GM23248 (cell line): Measurements from ENCODE around the gene MPC1. TPM values are rescaled to one million over a fixed set of nuclear protein-coding genes. Genes with fewer than 3 reads are reported as not detected.

Source experiments
- DNase-seq: peaks from one replicate; pipeline ENCODE4 v3.0.0-alpha.2; 2015
- H2AFZ ChIP-seq: fragments of 200-600 bp; sonication (generic); 2 replicates; pipeline ENCODE4 v1.6.1; 2016; ENCODE audit warnings: antibody characterized with exemption
- H3F3A ChIP-seq: fragments of 200-600 bp; sonication (generic); 2 replicates; pipeline ENCODE4 v1.6.1; 2016; ENCODE audit warnings: mild to moderate bottlenecking, antibody characterized with exemption, mixed run types; ENCODE audit not compliant: insufficient read depth
- H3K27ac ChIP-seq: fragments of 200-600 bp; sonication (generic); 2 replicates; pipeline ENCODE4 v1.5.1; 2016; ENCODE audit warnings: mild to moderate bottlenecking
- H3K27me3 ChIP-seq: fragments of 200-600 bp; sonication (generic); replicated peaks from 2 replicates; pipeline ENCODE4 v1.6.1; 2016; ENCODE audit warnings: mild to moderate bottlenecking; ENCODE audit not compliant: insufficient read depth
- H3K36me3 ChIP-seq: fragments of 200-600 bp; sonication (generic); 2 replicates; pipeline ENCODE4 v1.6.1; 2016; ENCODE audit warnings: low read depth, mild to moderate bottlenecking
- H3K4me1 ChIP-seq: fragments of 200-600 bp; sonication (generic); 2 replicates; pipeline ENCODE4 v1.6.1; 2016; ENCODE audit warnings: mild to moderate bottlenecking; ENCODE audit not compliant: insufficient read depth
- H3K4me2 ChIP-seq: fragments of 200-600 bp; sonication (generic); one replicate; pipeline ENCODE4 v1.6.1; 2016; ENCODE audit warnings: mild to moderate bottlenecking; ENCODE audit not compliant: unreplicated experiment
- H3K4me3 ChIP-seq: fragments of 200-600 bp; sonication (generic); 2 replicates; pipeline ENCODE4 v1.5.1; 2016; ENCODE audit warnings: mild to moderate bottlenecking
- H3K79me2 ChIP-seq: fragments of 200-600 bp; sonication (generic); 2 replicates; pipeline ENCODE4 v1.6.1; 2016; ENCODE audit warnings: mild to moderate bottlenecking; ENCODE audit not compliant: insufficient read depth
- H3K9ac ChIP-seq: fragments of 200-600 bp; sonication (generic); 2 replicates; pipeline ENCODE4 v1.6.1; 2016; ENCODE audit warnings: mild to moderate bottlenecking
- H3K9me2 ChIP-seq: fragments of 200-600 bp; sonication (generic); 2 replicates; pipeline ENCODE4 v1.6.1; 2016; ENCODE audit warnings: mixed run types, mild to moderate bottlenecking, moderate library complexity; ENCODE audit not compliant: insufficient read depth
- H3K9me3 ChIP-seq: fragments of 200-600 bp; sonication (generic); one replicate; pipeline ENCODE4 v1.6.1; 2017; ENCODE audit warnings: low read depth
- H4K20me1 ChIP-seq: fragments of 200-600 bp; sonication (generic); 2 replicates; pipeline ENCODE4 v1.6.0; 2016; ENCODE audit not compliant: insufficient read depth
- EZH2 ChIP-seq: fragments of 200-600 bp; sonication (generic); IDR thresholded peaks from 2 replicates; pipeline ENCODE4 v1.6.1; 2018; ENCODE audit warnings: antibody characterized with exemption, mild to moderate bottlenecking; ENCODE audit not compliant: insufficient read depth, poor library complexity, severe bottlenecking
- EZH2phosphoT487 ChIP-seq: fragments of 200-600 bp; sonication (generic); IDR thresholded peaks from 2 replicates; pipeline ENCODE4 v1.6.1; 2018; ENCODE audit warnings: antibody characterized with exemption, moderate library complexity, mild to moderate bottlenecking, low read depth; ENCODE audit not compliant: insufficient read depth
- WGBS, 2 experiments: methylation state at CpG; one replicate each; pipeline ENCODE4 v1.1.6; 2015 to 2017; ENCODE audit warnings: low lambda C conversion rate in 2 of 2, low coverage in 1 of 2; ENCODE audit errors: missing lambda C conversion rate in 2 of 2; 5-methylcytosine and 5-hydroxymethylcytosine counted together
- in situ Hi-C: fragments of 300-500 bp; cut with MboI; formaldehyde crosslinking; loops from 2 replicates; pipeline ENCODE4 v1.15.0; 2020
- polyA plus RNA-seq: library from polyadenylated mRNA; unstranded; fragments of >200 nt; fragmentation: Nextera tagmentation; extraction: Ambion mirVana; gene quantifications from 2 replicates; pipeline ENCODE4 v1.2.1, GENCODE V29; 2016
- total RNA-seq: library from RNA; depleted of rRNA; stranded (reverse); fragments of >200 nt; shearing (Covaris generic); gene quantifications from 2 replicates; pipeline ENCODE4 v1.2.3, GENCODE V29; 2014

MPC1 gene
- total and polyA plus RNA-seq, 2 experiments from 2014 or later: 41.9 to 76.2 TPM

- Histone ChIP-seq H4K20me1 (no peaks in the 10 kb centered on the region), H3K36me3 (no peaks in the 10 kb centered on the region), H2AFZ (no peak overlapping the region), H3K4me1 (peaks cover 15% of the 10 kb centered on the region), H3K9me3 (no peaks in the 10 kb centered on the region), H3K27me3 (no peaks in the 10 kb centered on the region), H3K27ac (no peak overlapping the region), H3K4me3 (no peak overlapping the region), H3K9me2 (no peaks in the 10 kb centered on the region), H3F3A (peaks cover 14% of the 10 kb centered on the region), H3K9ac (no peak overlapping the region), H3K79me2 (no peaks in the 10 kb centered on the region), H3K4me2 (no peak overlapping the region)
- DNase-seq: no peak
- WGBS, 2 experiments: 71 to 75% methylated on average over 3 of the region's 3 CpGs
- TF ChIP-seq EZH2 (no peak), EZH2phosphoT487 (no peak)
- in situ Hi-C loops: no loop called here
These were observed 21.7 kb downstream of the MPC1 start for GRCh38 chr6:166361077-166361429.

GRCh38 chr6:166360243-166361076 lies 22.3 kb downstream of the MPC1 start:
- 0 out of 2 replicates have a peak, but pooled peaks cover under 1% of the 10 kb centered on the region for H3K27me3 ChIP-seq
- no peak overlapping the region for H3K9ac ChIP-seq
- no peak overlapping the region for H3K4me3 ChIP-seq
- H2AFZ ChIP-seq: no peak overlapping the region
- no peak for TF ChIP-seq EZH2
- no peak for TF ChIP-seq EZH2phosphoT487
- no peak overlapping the region for H3K4me2 ChIP-seq
- 77 to 79% methylated on average over 8 of the region's 8 CpGs for WGBS, 2 experiments
- no peak overlapping the region for H3K27ac ChIP-seq
- no peaks in the 10 kb centered on the region for H3K79me2 ChIP-seq
- no peaks in the 10 kb centered on the region for H3K9me2 ChIP-seq
- H3K36me3 ChIP-seq: no peaks in the 10 kb centered on the region
- H3K4me1 ChIP-seq: peaks cover 9% of the 10 kb centered on the region
- H4K20me1 ChIP-seq: no peaks in the 10 kb centered on the region
- DNase-seq: peak; percentile 29
- no peaks in the 10 kb centered on the region for H3K9me3 ChIP-seq
- H3F3A ChIP-seq: peaks cover 8% of the 10 kb centered on the region
- in situ Hi-C loops: no loop called here

GRCh38 chr6:166355552-166355951 lies 27.2 kb downstream of the MPC1 start:
- no peak overlapping the region for H3K4me2 ChIP-seq
- in situ Hi-C loops: no loop called here
- H3F3A ChIP-seq: no peaks in the 10 kb centered on the region

GRCh38 chr6:166354965-166355364 lies 27.8 kb downstream of the MPC1 start:
- no peak for DNase-seq
- Histone ChIP-seq H2AFZ (no peak overlapping the region), H3K4me3 (no peak overlapping the region), H3K9ac (no peak overlapping the region), H3K4me2 (no peak overlapping the region), H3K4me1 (no peaks in the 10 kb centered on the region), H3K27ac (no peak overlapping the region), H3K9me3 (no peaks in the 10 kb centered on the region), H3F3A (no peaks in the 10 kb centered on the region), H4K20me1 (no peaks in the 10 kb centered on the region), H3K9me2 (no peaks in the 10 kb centered on the region), H3K27me3 (0 out of 2 replicates have a peak, but pooled peaks cover 7% of the 10 kb centered on the region), H3K79me2 (no peaks in the 10 kb centered on the region), H3K36me3 (no peaks in the 10 kb centered on the region)
- no peak for TF ChIP-seq EZH2
- no peak for TF ChIP-seq EZH2phosphoT487
- WGBS, 2 experiments: 93 to 95% methylated on average over 4 of the region's 4 CpGs
- in situ Hi-C loops: no loop called here

More at GRCh38 chr6:166355552-166355951, 27.2 kb downstream of the MPC1 start:
- no peak for DNase-seq
- no peaks in the 10 kb centered on the region for H3K9me2 ChIP-seq
- H3K4me1 ChIP-seq: no peaks in the 10 kb centered on the region; the same call in 1 of the 2 replicates
- H3K36me3 ChIP-seq: no peaks in the 10 kb centered on the region
- no peaks in the 10 kb centered on the region for H4K20me1 ChIP-seq
- no peak overlapping the region for H3K4me3 ChIP-seq
- no peaks in the 10 kb centered on the region for H3K9me3 ChIP-seq
- no peak overlapping the region for H3K27ac ChIP-seq
- H2AFZ ChIP-seq: no peak overlapping the region
- no peaks in the 10 kb centered on the region for H3K79me2 ChIP-seq
- no peak overlapping the region for H3K9ac ChIP-seq
- 0 out of 2 replicates have a peak, but pooled peaks cover 7% of the 10 kb centered on the region for H3K27me3 ChIP-seq
- WGBS, 2 experiments: 21 to 28% methylated on average over 5 of the region's 5 CpGs
- TF ChIP-seq EZH2 (no peak), EZH2phosphoT487 (no peak)
